Measurements from ENCODE around the gene MSGN1. TPM values are rescaled to one million over a fixed set of nuclear protein-coding genes. Genes with fewer than 3 reads are reported as not detected.

MSGN1 gene
- total RNA-seq: 1 to 10 TPM in 1 of 4 donors, not detected in 3; 1.3 TPM

DNA sequence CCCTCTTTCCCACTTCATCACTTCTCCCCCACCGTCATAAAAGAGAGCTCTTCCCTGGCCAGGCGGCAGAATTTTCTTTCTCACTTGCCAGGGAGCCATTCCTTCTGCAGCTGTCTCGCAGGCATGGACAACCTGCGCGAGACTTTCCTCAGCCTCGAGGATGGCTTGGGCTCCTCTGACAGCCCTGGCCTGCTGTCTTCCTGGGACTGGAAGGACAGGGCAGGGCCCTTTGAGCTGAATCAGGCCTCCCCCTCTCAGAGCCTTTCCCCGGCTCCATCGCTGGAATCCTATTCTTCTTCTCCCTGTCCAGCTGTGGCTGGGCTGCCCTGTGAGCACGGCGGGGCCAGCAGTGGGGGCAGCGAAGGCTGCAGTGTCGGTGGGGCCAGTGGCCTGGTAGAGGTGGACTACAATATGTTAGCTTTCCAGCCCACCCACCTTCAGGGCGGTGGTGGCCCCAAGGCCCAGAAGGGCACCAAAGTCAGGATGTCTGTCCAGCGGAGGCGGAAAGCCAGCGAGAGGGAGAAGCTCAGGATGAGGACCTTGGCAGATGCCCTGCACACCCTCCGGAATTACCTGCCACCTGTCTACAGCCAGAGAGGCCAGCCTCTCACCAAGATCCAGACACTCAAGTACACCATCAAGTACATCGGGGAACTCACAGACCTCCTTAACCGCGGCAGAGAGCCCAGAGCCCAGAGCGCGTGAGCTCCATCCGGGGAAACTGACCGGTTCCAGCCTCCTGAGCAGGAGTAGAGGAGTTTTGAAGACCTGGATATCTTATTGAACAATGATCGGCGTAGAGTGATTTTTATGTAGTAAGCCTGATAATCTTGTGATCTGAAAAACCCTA, at the start of gene MSGN1:
Gene MSGN1, plus strand, starts transcription at position 65 of the 850 bp plus-strand sequence. Its CDS starts 59 bp downstream, at position 124.
- WGBS, 2 donors (ENCODE audit: low coverage in 1 of 2): 88 to 90% methylated on average over 8 to 26 of the region's 26 CpGs

DNA sequence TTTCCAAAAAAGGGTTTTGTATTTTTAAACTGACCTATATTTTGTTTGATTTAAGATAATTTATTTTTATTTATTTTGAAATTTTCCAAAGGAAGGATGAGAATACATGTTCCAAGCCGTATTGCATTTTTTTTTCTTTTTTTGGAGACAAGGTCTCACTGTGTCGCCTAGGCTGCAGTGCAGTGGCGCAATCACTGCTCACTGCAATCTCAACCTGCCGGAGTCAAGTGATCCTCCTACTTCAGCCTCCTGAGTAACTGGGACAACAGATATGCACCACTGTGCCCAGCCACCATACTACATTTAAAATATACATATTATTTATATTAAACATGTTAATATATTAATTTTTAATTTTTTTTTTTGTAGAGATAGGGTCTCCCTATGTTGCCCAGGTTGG, 47.4 kb upstream of the MSGN1 start:
- Histone ChIP-seq H3K4me3 (no peak overlapping the region), H3K9me3 (no peaks in the 10 kb centered on the region), H3K27me3 (no peaks in the 10 kb centered on the region), H3K36me3 (peaks cover 0 to 17% (median 3%) of the 10 kb centered on the region in 4 donors), H3K27ac (no peak overlapping the region), H3K4me1 (no peaks in the 10 kb centered on the region)
- WGBS, 2 donors (ENCODE audit: low coverage in 1 of 2): 96 to 99% methylated on average over 4 of the region's 4 CpGs
- no peak for DNase-seq
- intact Hi-C loops (cut with DNase I; ENCODE audit: low total_unique reads): loop anchor here (10.0 kb wide), 1 partner anchor 1586 kb away; the partner anchor contains the start of gene OSR1
- in situ Hi-C loops (cut with MboI; ENCODE audit: low pct_ligation_motif_present in 1 of 4, low pct_unique_long_range_greater_than_20kb in 1 of 4, low sequenced_read_pairs in 3 of 4): no loop called here
- TF ChIP-seq POLR2A (IDR thresholded peaks at IDR 0.05): no peak
- no peak for TF ChIP-seq POLR2AphosphoS5 (IDR thresholded peaks at IDR 0.05)
- TF ChIP-seq CTCF (IDR thresholded peaks at IDR 0.05): no peak
- no peak for TF ChIP-seq EP300 (IDR thresholded peaks at IDR 0.05; ENCODE audit: low read depth)

More for the DNA sequence above, at the start of gene MSGN1:
- Histone ChIP-seq H3K36me3 (no peaks in the 10 kb centered on the region), H3K4me3 (no peak within 1 kb of the TSS), H3K27me3 (no peaks in the 10 kb centered on the region), H3K27ac (peak within 1 kb of the TSS in 3 of 4 donors; percentile 15 to 35 (median 19)), H3K9me3 (no peaks in the 10 kb centered on the region), H3K4me1 (peaks cover 0 to 9% (median 4%) of the 10 kb centered on the region in 4 donors)
- in situ Hi-C loops (cut with MboI; ENCODE audit: low pct_ligation_motif_present in 1 of 4, low pct_unique_long_range_greater_than_20kb in 1 of 4, low sequenced_read_pairs in 3 of 4): no loop called here
- no peak for DNase-seq
- intact Hi-C loops (cut with DNase I; ENCODE audit: low total_unique reads): no loop called here
- TF ChIP-seq POLR2A (IDR thresholded peaks at IDR 0.05): no peak
- TF ChIP-seq CTCF (IDR thresholded peaks at IDR 0.05): no peak
- TF ChIP-seq POLR2AphosphoS5 (IDR thresholded peaks at IDR 0.05): no peak
- no peak for TF ChIP-seq EP300 (IDR thresholded peaks at IDR 0.05; ENCODE audit: low read depth)

DNA sequence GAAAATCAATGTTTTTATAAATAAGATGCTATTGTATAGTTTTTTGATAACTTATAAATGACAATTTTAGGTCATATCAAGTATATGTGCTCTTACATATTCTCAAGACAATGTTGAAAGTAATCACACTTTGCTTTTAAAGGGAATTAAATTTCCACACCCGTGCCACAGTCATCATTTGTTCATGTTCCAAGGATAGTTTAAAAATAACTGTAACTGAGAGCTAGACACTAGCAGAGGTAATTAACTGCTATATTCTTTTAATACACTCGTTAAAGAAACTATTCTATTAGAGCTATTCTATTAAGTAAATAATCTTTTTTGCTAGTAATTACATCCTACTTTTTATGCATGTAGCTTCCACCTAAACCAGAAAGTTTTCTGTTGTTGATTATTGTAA, 44.3 kb upstream of the MSGN1 start:
- H3K27ac ChIP-seq: no peak overlapping the region
- no peaks in the 10 kb centered on the region for H3K27me3 ChIP-seq
- TF ChIP-seq CTCF (IDR thresholded peaks at IDR 0.05) (no peak), POLR2AphosphoS5 (IDR thresholded peaks at IDR 0.05) (no peak), EP300 (IDR thresholded peaks at IDR 0.05; ENCODE audit: low read depth) (no peak), POLR2A (IDR thresholded peaks at IDR 0.05) (no peak)
- H3K4me3 ChIP-seq: no peak overlapping the region
- H3K9me3 ChIP-seq: no peaks in the 10 kb centered on the region
- intact Hi-C loops (cut with DNase I; ENCODE audit: low total_unique reads): no loop called here
- no peak for DNase-seq
- peaks cover 0 to 14% (median 5%) of the 10 kb centered on the region in 4 donors for H3K36me3 ChIP-seq
- no peaks in the 10 kb centered on the region for H3K4me1 ChIP-seq
- in situ Hi-C loops (cut with MboI; ENCODE audit: low pct_ligation_motif_present in 1 of 4, low pct_unique_long_range_greater_than_20kb in 1 of 4, low sequenced_read_pairs in 3 of 4): no loop called here
- whole genome bisulfite sequencing, 2 donors (ENCODE audit: low coverage in 1 of 2): 80 to 93% methylated on average over 2 of the region's 2 CpGs

GRCh38 chr2:17772532-17772931, 43.7 kb upstream of the MSGN1 start:
- intact Hi-C loops (cut with DNase I; ENCODE audit: low total_unique reads): no loop called here
- H3K4me1 ChIP-seq: no peaks in the 10 kb centered on the region
- no peak for TF ChIP-seq POLR2A (IDR thresholded peaks at IDR 0.05)
- no peak for TF ChIP-seq CTCF (IDR thresholded peaks at IDR 0.05)
- TF ChIP-seq EP300 (IDR thresholded peaks at IDR 0.05; ENCODE audit: low read depth): no peak
- no peak for TF ChIP-seq POLR2AphosphoS5 (IDR thresholded peaks at IDR 0.05)
- WGBS, 2 donors (ENCODE audit: low coverage in 1 of 2): 95 to 96% methylated on average over 2 of the region's 2 CpGs
- in situ Hi-C loops (cut with MboI; ENCODE audit: low pct_ligation_motif_present in 1 of 4, low pct_unique_long_range_greater_than_20kb in 1 of 4, low sequenced_read_pairs in 3 of 4): no loop called here
- H3K27ac ChIP-seq: no peak overlapping the region
- H3K36me3 ChIP-seq: peaks cover 0 to 16% (median 4%) of the 10 kb centered on the region in 4 donors
- DNase-seq: no peak
- no peak overlapping the region for H3K4me3 ChIP-seq
- H3K27me3 ChIP-seq: no peaks in the 10 kb centered on the region
- no peaks in the 10 kb centered on the region for H3K9me3 ChIP-seq
